H4 (cell line): ENCODE results near the gene SLC13A5. TPM values are rescaled to one million over a fixed set of nuclear protein-coding genes. Genes with fewer than 3 reads are reported as not detected.
"Not testable (repeated sequence)": the region's sequence is repeated elsewhere in the genome, so short reads cannot be mapped to it uniquely, and the experiment has no call there.

ENCODE experiments used
- DNase-seq: peaks from one replicate; pipeline ENCODE4 v3.0.0-alpha.2; 2015; ENCODE audit warnings: low spot score
- total RNA-seq: library from RNA; depleted of rRNA; stranded (reverse); fragments of >200 nt; shearing (Covaris generic); gene quantifications from 2 replicates; pipeline ENCODE4 v1.2.3, GENCODE V29; 2014

The SLC13A5 gene
- total RNA-seq, 1 experiment from 2014 or later: not detected

DNA sequence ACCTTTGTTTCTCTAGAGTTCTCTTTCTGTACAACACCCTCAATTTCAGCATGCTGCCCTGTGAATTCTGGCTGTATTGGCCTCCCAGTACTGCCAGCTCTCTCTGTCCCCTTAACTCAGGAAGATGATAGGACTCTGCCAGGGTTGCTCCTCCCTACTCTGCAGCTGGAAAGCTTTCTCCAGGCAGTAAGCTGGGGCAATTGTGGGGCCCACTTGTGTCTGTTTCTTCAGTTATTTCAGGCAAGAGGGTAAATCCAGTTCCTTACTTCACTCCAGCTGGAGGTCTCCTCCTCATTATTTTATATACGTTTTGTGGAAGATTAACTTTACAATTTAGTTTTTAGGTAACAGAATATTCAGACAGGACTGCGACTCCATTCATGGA lies 51.7 kb downstream of the SLC13A5 start:
- DNase-seq: no peak

- no peak for DNase-seq
Observed at GRCh38 chr17:6660805-6661463, 52.2 kb downstream of the SLC13A5 start.

DNA sequence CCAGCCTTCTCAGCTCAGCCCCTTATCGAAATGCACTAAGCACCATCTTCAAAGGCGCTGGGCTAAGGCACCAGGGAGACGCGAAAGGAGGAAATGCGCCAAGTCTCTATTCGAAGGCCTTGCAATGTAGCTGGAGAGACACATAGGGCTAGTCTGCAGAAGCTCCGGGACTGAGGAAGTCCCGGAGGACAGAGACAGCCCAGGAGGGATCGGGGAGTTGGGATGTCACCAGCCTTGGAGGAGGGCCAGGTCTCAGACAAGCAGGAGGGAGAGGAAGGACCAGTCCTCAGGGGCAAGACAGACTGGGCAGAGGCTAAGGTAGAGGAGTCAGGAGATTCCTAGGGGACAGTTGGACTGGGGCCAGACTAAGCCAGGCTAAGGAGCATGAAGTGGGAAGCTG lies 53.1 kb downstream of the SLC13A5 start:
- no peak for DNase-seq

DNA sequence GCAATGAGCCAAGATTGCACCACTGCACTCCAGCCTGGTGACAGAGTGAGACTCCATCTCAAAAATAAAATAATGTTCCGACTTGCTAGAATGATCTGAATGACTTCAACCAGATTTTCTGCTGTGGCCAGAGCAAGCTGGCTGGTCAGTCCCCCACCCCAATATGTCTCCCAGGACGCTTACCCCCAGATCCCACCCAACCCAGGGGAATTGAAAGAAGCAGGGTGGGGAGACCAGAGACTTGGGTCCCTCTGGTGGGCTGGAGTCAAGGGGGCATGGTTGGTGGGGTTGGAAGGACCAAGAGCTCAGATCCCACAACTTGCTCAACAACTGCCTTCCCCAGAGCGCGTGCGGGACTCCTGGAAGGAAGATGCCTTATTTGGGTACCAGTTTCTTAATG lies 54.8 kb downstream of the SLC13A5 start:
- DNase-seq: not testable (repeated sequence)

DNA sequence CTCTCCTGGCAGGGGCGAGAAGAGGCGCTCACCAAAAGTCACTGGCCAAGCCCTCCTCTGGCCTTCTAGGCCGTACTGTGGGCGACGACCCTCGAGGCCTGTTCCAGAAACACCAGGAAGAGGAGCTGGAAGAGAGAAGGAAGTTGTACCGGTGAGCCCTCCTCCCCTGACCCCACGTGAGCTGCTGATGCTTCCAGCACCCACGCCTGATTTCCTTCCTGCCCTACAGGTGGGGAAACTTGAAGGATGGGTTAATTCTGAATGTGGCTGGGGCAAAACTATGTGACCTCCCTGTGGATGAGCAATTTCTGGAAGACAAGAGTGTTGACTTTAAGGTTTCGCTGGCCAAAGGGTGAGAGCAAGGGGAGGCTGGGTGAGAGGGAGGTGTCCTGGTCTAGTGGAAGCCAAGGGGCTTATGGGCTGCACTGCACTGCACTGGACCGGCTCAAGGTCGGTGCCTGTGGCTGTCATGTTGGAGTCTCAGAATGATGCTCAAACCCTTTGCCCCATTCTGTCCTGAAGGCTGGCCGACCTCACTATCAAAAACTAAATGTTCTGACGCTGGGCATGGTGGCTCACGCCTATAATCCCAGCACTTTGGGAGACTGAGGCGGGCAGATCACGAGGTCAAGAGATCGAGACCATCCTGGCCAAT lies 55.4 kb downstream of the SLC13A5 start:
- DNase-seq: no peak

DNA sequence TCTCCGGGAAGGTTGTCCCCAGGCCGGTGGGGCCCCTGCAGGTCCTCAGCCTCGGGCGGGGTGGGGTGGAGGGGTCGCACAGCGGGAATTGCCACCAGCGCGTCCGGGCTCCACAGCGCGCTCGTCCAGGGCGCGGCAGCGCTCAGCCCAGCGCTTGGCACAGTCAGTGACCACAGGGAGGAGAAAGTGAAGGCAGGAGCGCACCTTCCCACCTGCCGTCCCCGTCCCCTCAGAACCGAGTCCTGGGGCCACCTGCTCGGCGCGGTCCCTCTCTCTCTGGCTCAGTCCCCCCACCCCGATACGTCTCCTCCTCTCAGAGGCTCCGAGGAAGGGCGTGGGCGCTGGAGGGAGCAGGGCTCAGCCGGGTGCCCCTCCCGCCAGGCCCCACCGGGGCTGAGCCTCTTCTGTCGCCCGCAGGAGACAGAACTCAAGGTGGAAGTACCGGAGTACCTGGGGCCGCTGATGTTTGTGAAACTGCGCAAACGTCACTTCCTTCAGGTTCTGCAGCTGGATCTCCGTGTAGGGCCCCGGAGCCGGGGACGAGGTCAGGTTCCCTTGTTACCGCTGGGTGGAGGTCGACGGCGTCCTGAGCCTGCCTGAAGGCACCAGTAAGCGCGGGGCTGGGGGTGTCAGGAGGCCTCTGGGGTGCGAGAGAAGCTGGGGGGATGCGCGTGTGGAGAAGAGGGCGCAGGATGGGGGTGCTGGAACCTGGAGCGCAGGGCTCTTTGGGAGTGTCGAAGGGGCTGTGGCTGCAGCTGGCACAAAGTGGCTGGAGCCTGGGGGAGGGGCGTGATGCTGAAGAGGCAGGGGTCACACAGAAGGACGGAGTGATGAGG lies 56.2 kb downstream of the SLC13A5 start:
- not testable (repeated sequence) for DNase-seq

GRCh38 chr17:6655732-6656361 lies 57.3 kb downstream of the SLC13A5 start:
- not testable (repeated sequence) for DNase-seq

DNA sequence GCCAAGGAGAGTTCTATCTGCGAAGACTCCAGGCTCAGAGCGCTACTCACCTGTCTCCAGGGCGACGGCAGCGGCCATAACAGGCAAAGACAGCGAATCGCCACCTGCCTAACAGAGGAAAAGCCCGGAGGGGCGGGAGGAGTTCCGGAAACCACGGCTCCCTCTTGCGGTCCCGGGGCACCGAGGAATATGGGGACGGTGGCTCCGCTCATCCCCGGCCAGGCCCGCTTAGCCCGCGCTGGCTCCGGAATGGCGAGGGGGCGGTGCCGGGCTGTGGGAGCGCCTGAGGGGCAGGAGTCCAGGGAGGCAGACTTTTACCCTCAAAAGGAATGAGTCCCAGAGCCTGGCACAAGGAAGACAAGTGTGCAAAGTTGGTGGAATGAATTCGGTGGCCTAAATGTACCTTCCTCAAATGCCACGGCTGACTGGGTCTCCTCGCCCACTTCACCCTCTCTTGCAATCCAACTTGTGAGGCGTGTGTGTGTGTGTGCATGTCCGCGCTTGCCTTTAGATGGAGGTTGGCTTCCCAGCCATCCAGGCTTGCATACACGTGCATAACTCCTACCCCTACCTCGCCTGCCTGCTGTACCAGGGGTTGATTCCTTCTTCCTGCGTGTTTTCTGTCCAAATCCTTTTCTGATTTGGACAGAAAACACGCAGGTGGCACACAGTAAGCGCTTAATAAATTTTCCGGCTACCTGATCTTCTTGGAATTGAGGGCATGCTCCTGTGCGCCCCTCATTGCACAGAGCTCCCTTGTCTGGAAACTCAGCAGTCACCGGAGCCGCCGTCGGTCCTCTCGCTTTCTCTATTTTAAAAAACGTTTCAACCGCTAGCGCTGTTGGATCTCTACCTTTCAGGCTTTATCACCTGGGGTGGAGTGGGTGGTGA lies 58.1 kb downstream of the SLC13A5 start:
- DNase-seq: no peak

GRCh38 chr17:6651919-6652452 lies 61.2 kb downstream of the SLC13A5 start:
- no peak for DNase-seq

- DNase-seq: peak; percentile 77
Observed at GRCh38 chr17:6651354-6651918, 61.7 kb downstream of the SLC13A5 start, which contains the start of the genes C17orf100 and MED31. Gene C17orf100, plus strand, starts transcription at chr17:6651762. Its CDS starts 152 bp downstream, at chr17:6651914. Gene MED31, minus strand, starts transcription at chr17:6651605. Its CDS starts 77 bp downstream, at chr17:6651528.

- no peak for DNase-seq
Observed at GRCh38 chr17:6648181-6648580, 65.0 kb downstream of the SLC13A5 start.

- DNase-seq: no peak
Observed at GRCh38 chr17:6643451-6644125, 69.6 kb downstream of the SLC13A5 start.

DNA sequence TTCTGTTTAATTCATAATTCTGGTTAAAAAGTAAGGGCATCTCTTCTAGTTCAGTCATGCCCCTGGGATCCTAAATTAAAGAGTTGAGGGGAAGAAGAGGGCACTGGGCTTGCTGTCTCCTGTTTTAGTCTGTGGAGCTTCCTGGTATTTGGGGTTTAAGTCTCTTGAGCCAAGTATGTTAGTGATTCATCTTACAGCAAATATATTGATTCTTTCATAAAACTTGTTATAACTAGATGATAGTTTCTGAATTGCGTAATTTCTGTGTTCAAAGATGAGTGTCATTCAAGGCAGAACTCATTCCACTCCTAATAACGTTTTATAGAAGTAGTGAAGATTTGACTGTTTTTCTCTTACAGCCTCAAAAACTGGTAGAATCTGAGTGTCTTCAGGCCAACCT lies 70.6 kb downstream of the SLC13A5 start:
- DNase-seq: no peak

DNA sequence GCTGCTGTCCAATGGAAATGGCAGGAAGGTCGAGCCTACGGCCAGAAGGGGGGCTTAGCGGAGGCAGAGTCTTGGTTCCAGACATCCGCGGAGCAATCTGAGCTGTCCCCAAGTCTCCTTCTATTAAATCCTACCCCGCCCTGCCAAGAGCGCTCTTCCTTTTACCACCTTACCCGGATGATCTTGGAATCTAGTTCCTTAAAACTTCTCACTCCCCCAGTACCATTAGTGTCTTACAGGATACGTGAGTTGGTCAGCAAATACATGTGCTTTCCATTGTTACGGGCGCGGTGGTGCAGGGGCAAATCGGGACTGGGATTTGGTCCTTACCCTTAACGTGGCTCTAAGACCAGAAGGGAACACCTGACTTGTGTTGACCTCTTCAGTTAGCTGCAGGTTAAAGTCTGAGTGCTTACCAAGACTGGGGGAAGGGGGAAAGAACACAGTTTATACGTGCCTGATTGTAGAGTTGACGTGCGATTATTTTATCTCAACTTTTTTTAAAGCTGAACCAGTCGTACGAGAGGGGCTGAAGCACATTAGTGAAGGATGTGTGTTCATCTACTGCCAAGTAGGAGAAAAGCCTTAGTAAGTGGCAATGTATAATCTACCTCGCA lies 71.8 kb downstream of the SLC13A5 start:
- DNase-seq: no peak

DNA sequence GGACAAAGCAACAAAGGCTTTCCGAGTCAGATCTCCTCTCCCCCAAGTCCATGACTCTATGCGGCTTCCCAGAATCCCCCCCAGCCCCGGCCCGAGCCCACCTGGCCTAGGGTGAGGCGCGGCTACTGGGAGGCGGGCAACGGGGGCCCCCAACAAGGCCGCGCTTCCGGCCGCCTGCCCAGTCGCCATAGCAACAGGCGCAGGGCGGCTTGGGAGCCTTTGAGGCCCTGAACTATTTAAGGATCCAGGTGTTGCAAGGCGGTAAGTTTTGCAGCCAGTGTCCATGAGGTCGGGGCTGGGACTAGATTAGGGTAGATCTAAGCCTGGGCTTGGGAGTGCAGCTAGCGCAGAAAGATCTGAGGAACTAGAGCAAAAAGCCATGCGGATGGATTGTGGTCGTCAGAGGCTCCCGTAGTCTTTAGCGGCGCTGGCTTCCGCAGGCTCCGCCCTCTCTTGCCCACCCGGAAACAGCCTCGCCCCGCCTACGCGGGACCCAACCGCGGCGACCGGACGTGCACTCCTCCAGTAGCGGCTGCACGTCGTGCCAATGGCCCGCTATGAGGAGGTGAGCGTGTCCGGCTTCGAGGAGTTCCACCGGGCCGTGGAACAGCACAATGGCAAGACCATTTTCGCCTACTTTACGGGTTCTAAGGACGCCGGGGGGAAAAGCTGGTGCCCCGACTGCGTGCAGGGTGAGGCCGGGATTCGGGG lies 72.5 kb downstream of the SLC13A5 start, which contains the start of the genes KIAA0753 and TXNDC17:
KIAA0753 (minus strand) TSS at position 176 of the 711 bp plus-strand sequence. CDS start 5,608 bp downstream, outside the sequence.
TXNDC17 (plus strand) TSS at position 525 of the 711 bp plus-strand sequence; CDS start at position 548, 23 bp downstream.
- peak; percentile 78 for DNase-seq

- DNase-seq: no peak
Observed at GRCh38 chr17:6639586-6640535, 73.3 kb downstream of the SLC13A5 start.

DNA sequence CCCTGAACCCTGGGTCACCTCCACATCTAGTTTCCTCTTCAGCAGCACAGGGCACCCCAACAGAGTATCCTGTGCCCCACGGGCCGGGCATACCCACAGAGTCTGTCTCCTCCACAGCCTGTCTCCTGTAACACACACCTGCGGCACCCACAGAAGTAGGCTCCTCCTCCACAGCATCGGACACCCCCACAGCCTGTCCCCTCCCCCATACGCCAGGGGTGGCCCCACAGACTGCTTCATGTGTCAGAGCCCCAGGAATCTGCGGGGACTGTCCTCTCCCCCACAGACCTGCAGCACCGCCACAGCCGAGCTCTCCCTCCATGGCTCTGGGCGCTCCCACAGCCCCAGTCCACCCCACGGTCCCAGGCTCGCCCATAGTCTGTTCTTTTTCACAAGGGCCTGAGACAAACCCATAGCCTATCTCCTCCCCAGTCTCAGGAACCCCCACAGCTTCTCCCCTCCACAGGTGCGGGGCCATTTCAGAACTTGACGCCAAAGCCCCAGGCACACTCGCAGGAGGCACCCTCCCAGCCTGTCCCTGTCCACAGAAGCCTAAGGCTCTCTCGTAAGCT lies 74.1 kb downstream of the SLC13A5 start:
- no peak for DNase-seq
